Spleen (tissue), 7 donors: Measurements from ENCODE around the gene FRMD4A.

Experiments used
- CTCF ChIP-seq, 11 experiments: fragments of 200-600 bp in 7 of 11; fragments of 450-650 bp in 4 of 11; sonication (generic) in 4 of 11; IDR thresholded peaks in 8 of 11; conservative IDR thresholded peaks in 3 of 11; 1 replicate in 7 of 11; 2 replicates in 4 of 11; pipeline versions ENCODE4 v1.4.0 to v1.8.0; 2016 to 2021; ENCODE audit warnings: antibody characterized with exemption in 11 of 11, inconsistent platforms in 4 of 11, mild to moderate bottlenecking in 1 of 11
- POLR2A ChIP-seq, 3 donors: fragments of 450-650 bp; IDR thresholded peaks; one replicate each; pipeline ENCODE4 v1.5.1; 2017; ENCODE audit warnings: antibody characterized with exemption in 3 of 3, mild to moderate bottlenecking in 1 of 3
- POLR2AphosphoS5 ChIP-seq, 3 donors: sonication (generic); formaldehyde crosslinking; IDR thresholded peaks; one replicate each; pipeline ENCODE4 v1.5.1; 2017; ENCODE audit warnings: antibody characterized with exemption in 3 of 3
- donor health status: DM: no; HTN: no; CAD: no; lungs with moderate emphysema.
- donor health status: DM: no; HTN: no; CAD: no.
- donor health status: DM: no; HTN: no; CAD: no.

GRCh38 chr10:14233566-14233965 is 97.2 kb downstream of the FRMD4A start:
- TF ChIP-seq POLR2A (IDR thresholded peaks at IDR 0.05) (no peak), CTCF (IDR thresholded peaks at IDR 0.05 in 8 of 11, conservative IDR thresholded peaks at IDR 0.05 in 3 of 11) (no peak), POLR2AphosphoS5 (IDR thresholded peaks at IDR 0.05) (no peak)
